ENCODE results near the gene CYP39A1. TPM values are rescaled to one million over a fixed set of nuclear protein-coding genes. Genes with fewer than 3 reads are reported as not detected.
A peak's percentile ranks its signal among the peaks of the same experiment; 100 is the strongest.

Gene CYP39A1
- total RNA-seq, 4 donors from 2014 or later, result 6.3 to 18.3 (median 13.0) TPM

DNA sequence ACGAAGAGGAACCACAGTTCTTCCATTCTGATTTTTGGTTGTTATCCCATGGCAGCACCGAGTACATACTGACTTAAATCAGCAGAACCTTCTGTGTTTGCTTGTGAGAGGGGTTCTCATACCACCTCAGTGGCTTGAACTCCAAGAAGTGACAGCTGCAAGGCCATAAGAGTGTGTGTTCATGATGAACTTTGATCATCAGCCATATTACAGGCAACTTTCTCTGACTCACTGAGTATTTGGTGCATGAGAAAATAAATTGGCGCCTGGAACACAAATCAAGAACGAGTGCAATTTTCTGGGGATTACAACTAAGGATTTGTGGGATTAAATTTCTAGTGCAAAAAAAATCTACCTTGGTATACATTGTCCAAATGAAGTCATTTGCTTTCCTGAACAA, 68.9 kb downstream of the CYP39A1 start:
- intact Hi-C loops (cut with DNase I), result no loop called here
- H3K9me3 ChIP-seq, result no peaks in the 10 kb centered on the region
- DNase-seq, result no peak
- H3K27me3 ChIP-seq, result no peaks in the 10 kb centered on the region
- 84 to 92% methylated on average over 4 of the region's 4 CpGs for WGBS, 2 donors
- H3K4me3 ChIP-seq (replicated peaks in 1 of 3), result no peak overlapping the region
- TF ChIP-seq, protein P1, sequence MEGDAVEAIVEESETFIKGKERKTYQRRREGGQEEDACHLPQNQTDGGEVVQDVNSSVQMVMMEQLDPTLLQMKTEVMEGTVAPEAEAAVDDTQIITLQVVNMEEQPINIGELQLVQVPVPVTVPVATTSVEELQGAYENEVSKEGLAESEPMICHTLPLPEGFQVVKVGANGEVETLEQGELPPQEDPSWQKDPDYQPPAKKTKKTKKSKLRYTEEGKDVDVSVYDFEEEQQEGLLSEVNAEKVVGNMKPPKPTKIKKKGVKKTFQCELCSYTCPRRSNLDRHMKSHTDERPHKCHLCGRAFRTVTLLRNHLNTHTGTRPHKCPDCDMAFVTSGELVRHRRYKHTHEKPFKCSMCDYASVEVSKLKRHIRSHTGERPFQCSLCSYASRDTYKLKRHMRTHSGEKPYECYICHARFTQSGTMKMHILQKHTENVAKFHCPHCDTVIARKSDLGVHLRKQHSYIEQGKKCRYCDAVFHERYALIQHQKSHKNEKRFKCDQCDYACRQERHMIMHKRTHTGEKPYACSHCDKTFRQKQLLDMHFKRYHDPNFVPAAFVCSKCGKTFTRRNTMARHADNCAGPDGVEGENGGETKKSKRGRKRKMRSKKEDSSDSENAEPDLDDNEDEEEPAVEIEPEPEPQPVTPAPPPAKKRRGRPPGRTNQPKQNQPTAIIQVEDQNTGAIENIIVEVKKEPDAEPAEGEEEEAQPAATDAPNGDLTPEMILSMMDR (IDR thresholded peaks at IDR 0.05), result no peak
- TF ChIP-seq POLR2A (IDR thresholded peaks at IDR 0.05), result no peak
- peaks cover 8 to 21% of the 10 kb centered on the region in 2 donors for H3K4me1 ChIP-seq
- no peaks in the 10 kb centered on the region for H3K36me3 ChIP-seq
- H3K27ac ChIP-seq, result peak overlapping the region; percentile 30 to 46 (median 31)

DNA sequence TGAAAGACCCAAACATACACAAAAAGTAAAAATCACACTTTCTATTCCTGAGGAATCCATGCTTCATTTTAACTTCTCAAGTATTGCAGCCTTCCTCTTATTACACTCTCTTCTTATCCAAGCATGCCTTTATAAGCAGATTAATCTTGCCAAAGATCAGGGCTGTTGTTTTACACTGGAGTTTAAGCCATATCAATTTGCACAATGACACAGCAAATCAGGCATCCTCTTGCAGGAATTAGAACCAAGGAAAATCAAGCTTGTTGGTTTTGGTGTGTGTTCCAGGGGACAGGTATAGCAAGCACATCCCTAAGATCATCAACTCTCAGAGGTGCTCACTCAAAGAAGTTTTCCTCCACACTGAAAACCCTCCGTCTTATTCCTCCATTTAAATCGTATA, 69.5 kb downstream of the CYP39A1 start:
- Histone ChIP-seq H3K27ac (peak overlapping the region; percentile 30 to 46 (median 31)), H3K9me3 (no peaks in the 10 kb centered on the region), H3K4me1 (peaks cover 8 to 21% of the 10 kb centered on the region in 2 donors), H3K4me3 (replicated peaks in 1 of 3) (no peak overlapping the region), H3K27me3 (no peaks in the 10 kb centered on the region), H3K36me3 (no peaks in the 10 kb centered on the region)
- 65 to 72% methylated on average over 2 of the region's 2 CpGs for WGBS, 2 donors
- DNase-seq, result peak; percentile 9 to 13
- TF ChIP-seq, protein P1 (IDR thresholded peaks at IDR 0.05), result no peak
- no peak for TF ChIP-seq POLR2A (IDR thresholded peaks at IDR 0.05)
- intact Hi-C loops (cut with DNase I), result no loop called here

DNA sequence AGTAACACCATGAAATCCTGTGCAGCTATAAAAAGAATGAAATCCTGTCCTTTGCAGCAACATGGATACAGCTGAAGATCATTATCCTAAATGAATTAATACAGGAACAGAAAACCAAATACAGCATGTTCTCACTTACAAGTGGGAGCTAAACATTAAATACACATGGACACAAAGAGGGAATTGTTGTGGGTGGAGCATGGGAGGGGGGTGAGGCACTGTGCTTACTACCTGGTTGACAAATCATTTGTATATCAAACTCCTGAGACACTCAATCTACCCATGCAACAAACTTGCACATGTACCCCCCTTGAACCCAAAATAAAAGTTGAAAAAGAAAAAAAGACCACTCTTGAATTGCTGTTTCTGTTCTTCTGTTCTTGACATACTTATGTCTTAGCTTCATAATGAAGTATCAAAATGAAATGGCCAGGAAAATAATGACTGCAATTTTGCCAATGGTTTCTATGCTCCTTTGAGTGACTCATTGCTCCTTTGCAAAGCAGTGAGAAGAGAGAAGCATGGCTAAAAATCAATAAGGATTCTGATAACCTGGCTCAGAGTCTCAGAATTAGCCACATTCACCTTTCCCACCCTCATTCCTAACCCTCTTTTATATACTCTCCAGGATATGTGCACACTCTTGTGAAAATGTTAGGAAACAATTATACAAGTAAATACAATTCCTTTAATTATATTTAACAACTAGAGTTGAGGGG, 71.0 kb downstream of the CYP39A1 start:
- no peak for DNase-seq
- intact Hi-C loops (cut with DNase I), result no loop called here
- Histone ChIP-seq H3K36me3 (no peaks in the 10 kb centered on the region), H3K4me3 (replicated peaks in 1 of 3) (no peak overlapping the region), H3K27me3 (no peaks in the 10 kb centered on the region), H3K27ac (no peak overlapping the region), H3K9me3 (no peaks in the 10 kb centered on the region), H3K4me1 (peaks cover 8 to 21% of the 10 kb centered on the region in 2 donors)
- no peak for TF ChIP-seq POLR2A (IDR thresholded peaks at IDR 0.05)
- TF ChIP-seq, protein P1 (IDR thresholded peaks at IDR 0.05), result no peak

DNA sequence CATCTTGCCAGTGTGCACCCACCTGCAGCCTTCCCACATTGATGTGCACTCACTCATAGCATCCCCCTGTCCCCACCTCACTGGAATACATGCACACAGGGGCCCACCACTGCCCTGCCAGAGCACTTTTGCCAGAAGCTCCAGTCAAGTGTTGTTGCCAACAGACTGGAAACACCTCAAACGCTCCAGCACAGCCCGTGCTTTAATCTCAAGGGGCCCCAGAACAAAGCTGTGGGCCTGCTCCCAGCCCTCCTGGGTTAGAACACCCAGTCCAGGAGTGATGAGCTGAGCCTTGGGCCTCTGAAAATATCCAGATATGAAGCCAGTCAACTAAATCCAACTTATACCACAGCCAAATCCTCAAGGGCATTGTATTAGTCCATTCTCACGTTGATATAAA, 77.1 kb downstream of the CYP39A1 start:
- intact Hi-C loops (cut with DNase I), result no loop called here
- Histone ChIP-seq H3K27me3 (no peaks in the 10 kb centered on the region), H3K27ac (no peak overlapping the region), H3K4me3 (replicated peaks in 1 of 3) (no peak overlapping the region), H3K36me3 (no peaks in the 10 kb centered on the region), H3K9me3 (no peaks in the 10 kb centered on the region), H3K4me1 (no peaks in the 10 kb centered on the region)
- 63 to 93% methylated on average over 3 of the region's 3 CpGs for WGBS, 2 donors
- no peak for DNase-seq
- TF ChIP-seq, protein P1 (IDR thresholded peaks at IDR 0.05), result no peak
- no peak for TF ChIP-seq POLR2A (IDR thresholded peaks at IDR 0.05)

DNA sequence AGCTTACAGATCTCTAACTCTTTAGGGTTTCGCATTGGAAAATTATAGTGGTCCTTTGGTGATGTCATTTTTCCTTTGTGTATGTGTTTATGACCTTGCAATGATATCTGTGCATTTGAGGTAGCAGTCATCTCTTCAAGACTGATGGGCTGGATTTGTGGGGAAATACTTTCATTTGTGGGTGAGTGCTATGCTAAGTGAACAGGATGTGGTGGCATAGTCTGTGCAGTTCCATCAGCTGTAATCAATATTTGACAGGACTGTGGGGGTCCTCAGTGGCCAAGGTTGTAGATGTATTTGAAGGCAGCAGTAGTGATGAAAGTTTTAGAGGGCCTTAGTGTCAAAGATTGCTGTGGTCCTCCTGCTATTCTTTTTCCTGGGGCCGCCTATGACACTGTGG, 79.5 kb downstream of the CYP39A1 start:
- 47 to 50% methylated on average over 2 of the region's 2 CpGs for WGBS, 2 donors
- no peaks in the 10 kb centered on the region for H3K4me1 ChIP-seq
- intact Hi-C loops (cut with DNase I), result no loop called here
- no peak overlapping the region for H3K4me3 ChIP-seq (replicated peaks in 1 of 3)
- H3K27me3 ChIP-seq, result no peaks in the 10 kb centered on the region
- TF ChIP-seq, protein P1 (IDR thresholded peaks at IDR 0.05), result no peak
- no peak for TF ChIP-seq POLR2A (IDR thresholded peaks at IDR 0.05)
- no peaks in the 10 kb centered on the region for H3K36me3 ChIP-seq
- no peak overlapping the region for H3K27ac ChIP-seq
- no peak for DNase-seq
- H3K9me3 ChIP-seq, result no peaks in the 10 kb centered on the region
